ENCODE results near the gene RIMS1. TPM values are rescaled to one million over a fixed set of nuclear protein-coding genes. Genes with fewer than 3 reads are reported as not detected.

Gene RIMS1
- total RNA-seq, 1 experiment from 2014 or later: 0.51 TPM

DNA sequence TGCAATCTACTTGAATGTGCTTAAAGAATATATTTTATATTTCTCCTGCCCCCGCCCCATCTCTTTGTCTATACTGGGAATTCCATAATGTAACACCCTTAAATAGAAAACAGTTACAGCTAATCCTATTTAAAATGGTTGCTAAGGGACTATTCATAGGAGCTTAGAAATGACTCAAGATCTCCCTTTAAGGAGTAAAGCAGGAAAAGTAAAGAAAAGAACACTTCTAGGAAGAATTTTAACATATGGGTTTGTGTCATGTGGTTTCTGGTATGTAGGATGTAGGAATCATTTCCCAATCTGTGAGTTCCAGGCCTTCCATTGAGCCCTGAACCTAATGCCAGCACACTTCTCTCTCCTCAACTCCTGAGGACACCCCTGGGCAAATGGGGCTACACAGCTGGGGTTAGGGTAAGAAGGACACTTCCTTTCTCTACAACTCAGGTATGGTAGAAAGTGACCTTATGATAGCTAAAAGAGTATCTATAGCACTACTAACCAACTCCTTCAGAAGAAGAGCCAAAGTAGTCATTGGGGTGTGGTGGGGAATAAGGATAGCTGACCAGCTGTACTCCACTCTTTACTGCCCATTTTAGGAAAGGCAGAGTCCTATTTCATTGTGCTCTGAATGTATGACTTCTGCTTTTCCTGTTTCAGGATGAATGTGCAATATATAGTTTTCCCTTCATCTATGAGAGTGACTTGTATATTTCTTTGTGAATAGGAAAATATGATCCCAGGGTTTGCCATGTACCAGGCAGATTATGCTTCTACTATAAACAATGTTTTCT is 27.3 kb downstream of the RIMS1 start:
- ATAC-seq (no peak), DNase-seq (no peak)
- no TSS peak for BruUV-seq (replicated peaks)
- H4K20me1 ChIP-seq (ENCODE audit: low read length): no peaks in the 10 kb centered on the region
- no peak for TF ChIP-seq EZH2 (IDR thresholded peaks at IDR 0.05; ENCODE audit: low read length, unreplicated experiment)
- no peak for TF ChIP-seq EZH2phosphoT487 (IDR thresholded peaks at IDR 0.05; ENCODE audit: borderline replicate concordance, low read length)
- H3K4me3 ChIP-seq (ENCODE audit: low read length): no peak overlapping the region
- no peak overlapping the region for H3K4me2 ChIP-seq (ENCODE audit: low read length)
- no peak overlapping the region for H2AFZ ChIP-seq (ENCODE audit: low read length)
- no peak overlapping the region for H3K27ac ChIP-seq (ENCODE audit: low read length)
- ChIA-PET POLR2A (ENCODE audit: unreplicated experiment) (no interaction called here), CTCF (no interaction called here)
- intact Hi-C loops (cut with micrococcal nuclease): no loop called here
- no peaks in the 10 kb centered on the region for H3K36me3 ChIP-seq (ENCODE audit: low read depth, low read length)
- H3K79me2 ChIP-seq (ENCODE audit: low read length): no peaks in the 10 kb centered on the region
- no peak overlapping the region for H3K9ac ChIP-seq (ENCODE audit: low read length)
- H3F3A ChIP-seq (ENCODE audit: low read length, unreplicated experiment): no peaks in the 10 kb centered on the region
- H3K9me2 ChIP-seq (replicated peaks; ENCODE audit: low read length): no peaks in the 10 kb centered on the region
- H3K27me3 ChIP-seq (ENCODE audit: low read length): no peaks in the 10 kb centered on the region
- H3K9me3 ChIP-seq (ENCODE audit: low read length): no peaks in the 10 kb centered on the region
- no peaks in the 10 kb centered on the region for H3K4me1 ChIP-seq (ENCODE audit: insufficient read depth, low read length)

DNA sequence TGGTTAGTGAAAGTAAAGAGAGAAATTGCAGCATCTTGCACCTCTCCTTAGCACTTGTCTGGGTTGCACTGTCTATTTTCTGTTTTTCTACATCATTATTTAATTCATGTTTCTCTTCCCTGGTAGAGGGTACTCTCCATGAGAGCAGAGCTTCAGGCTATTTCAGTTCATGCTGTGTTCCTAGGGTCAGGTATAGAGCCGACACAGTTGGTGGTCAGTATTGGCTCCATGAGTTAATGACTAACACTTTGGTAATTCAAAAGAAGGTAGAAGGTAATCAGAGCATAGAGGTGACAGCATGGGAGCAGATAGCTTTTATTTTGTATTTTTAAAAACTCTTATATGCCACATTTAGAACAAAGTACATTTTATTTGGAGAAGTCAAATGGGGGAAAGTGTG is 42.7 kb downstream of the RIMS1 start:
- no peak overlapping the region for H3K27ac ChIP-seq (ENCODE audit: low read length)
- H3K9me2 ChIP-seq (replicated peaks; ENCODE audit: low read length): no peaks in the 10 kb centered on the region
- peaks cover 3% of the 10 kb centered on the region; the same call in 1 of the 2 replicates for H3K27me3 ChIP-seq (ENCODE audit: low read length)
- H3K4me1 ChIP-seq (ENCODE audit: insufficient read depth, low read length): no peaks in the 10 kb centered on the region
- no peak for DNase-seq
- no TSS peak for BruUV-seq (replicated peaks)
- no peak overlapping the region for H3K4me2 ChIP-seq (ENCODE audit: low read length)
- no peak overlapping the region for H3K4me3 ChIP-seq (ENCODE audit: low read length)
- POLR2A ChIA-PET (ENCODE audit: unreplicated experiment): no interaction called here
- no peaks in the 10 kb centered on the region for H3F3A ChIP-seq (ENCODE audit: low read length, unreplicated experiment)
- no peaks in the 10 kb centered on the region for H3K36me3 ChIP-seq (ENCODE audit: low read depth, low read length)
- no peak overlapping the region for H3K9ac ChIP-seq (ENCODE audit: low read length)
- CTCF ChIA-PET: no interaction called here
- intact Hi-C loops (cut with micrococcal nuclease): no loop called here
- no peak overlapping the region for H2AFZ ChIP-seq (ENCODE audit: low read length)
- no peaks in the 10 kb centered on the region for H4K20me1 ChIP-seq (ENCODE audit: low read length)
- TF ChIP-seq, protein P1, sequence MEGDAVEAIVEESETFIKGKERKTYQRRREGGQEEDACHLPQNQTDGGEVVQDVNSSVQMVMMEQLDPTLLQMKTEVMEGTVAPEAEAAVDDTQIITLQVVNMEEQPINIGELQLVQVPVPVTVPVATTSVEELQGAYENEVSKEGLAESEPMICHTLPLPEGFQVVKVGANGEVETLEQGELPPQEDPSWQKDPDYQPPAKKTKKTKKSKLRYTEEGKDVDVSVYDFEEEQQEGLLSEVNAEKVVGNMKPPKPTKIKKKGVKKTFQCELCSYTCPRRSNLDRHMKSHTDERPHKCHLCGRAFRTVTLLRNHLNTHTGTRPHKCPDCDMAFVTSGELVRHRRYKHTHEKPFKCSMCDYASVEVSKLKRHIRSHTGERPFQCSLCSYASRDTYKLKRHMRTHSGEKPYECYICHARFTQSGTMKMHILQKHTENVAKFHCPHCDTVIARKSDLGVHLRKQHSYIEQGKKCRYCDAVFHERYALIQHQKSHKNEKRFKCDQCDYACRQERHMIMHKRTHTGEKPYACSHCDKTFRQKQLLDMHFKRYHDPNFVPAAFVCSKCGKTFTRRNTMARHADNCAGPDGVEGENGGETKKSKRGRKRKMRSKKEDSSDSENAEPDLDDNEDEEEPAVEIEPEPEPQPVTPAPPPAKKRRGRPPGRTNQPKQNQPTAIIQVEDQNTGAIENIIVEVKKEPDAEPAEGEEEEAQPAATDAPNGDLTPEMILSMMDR (conservative IDR thresholded peaks at IDR 0.05; ENCODE audit: low read depth, low read length): no peak
- no peak for TF ChIP-seq EZH2 (IDR thresholded peaks at IDR 0.05; ENCODE audit: low read length, unreplicated experiment)
- no peak for TF ChIP-seq EZH2phosphoT487 (IDR thresholded peaks at IDR 0.05; ENCODE audit: borderline replicate concordance, low read length)
- no peak for ATAC-seq
- no peaks in the 10 kb centered on the region for H3K79me2 ChIP-seq (ENCODE audit: low read length)
- H3K9me3 ChIP-seq (ENCODE audit: low read length): no peaks in the 10 kb centered on the region

DNA sequence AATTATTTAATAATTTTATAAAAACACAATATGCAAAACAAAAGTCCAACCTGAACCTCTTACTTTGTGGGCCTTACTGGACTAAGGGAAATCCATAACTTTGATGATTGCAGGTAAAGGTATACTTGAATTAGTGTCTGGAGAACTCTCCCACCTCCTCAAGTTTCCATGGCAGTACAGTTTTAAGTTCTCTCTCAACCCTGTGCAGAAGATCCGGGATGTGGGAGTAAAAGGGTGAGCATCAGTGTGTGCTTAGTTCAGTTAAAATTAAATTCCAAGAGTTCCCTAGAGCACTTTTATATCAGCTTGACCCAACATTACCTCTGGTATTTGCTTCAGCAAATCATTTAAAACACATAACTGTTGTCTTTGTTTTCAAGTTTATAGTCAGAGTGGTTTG is 47.5 kb downstream of the RIMS1 start:
- H3K79me2 ChIP-seq (ENCODE audit: low read length): no peaks in the 10 kb centered on the region
- H3K9me3 ChIP-seq (ENCODE audit: low read length): no peaks in the 10 kb centered on the region
- no peaks in the 10 kb centered on the region for H4K20me1 ChIP-seq (ENCODE audit: low read length)
- H3K27me3 ChIP-seq (ENCODE audit: low read length): peaks cover 9% of the 10 kb centered on the region
- BruUV-seq (replicated peaks): no TSS peak
- H3K27ac ChIP-seq (ENCODE audit: low read length): no peak overlapping the region
- ChIA-PET CTCF (no interaction called here), POLR2A (ENCODE audit: unreplicated experiment) (no interaction called here)
- H2AFZ ChIP-seq (ENCODE audit: low read length): no peak overlapping the region
- H3K9me2 ChIP-seq (replicated peaks; ENCODE audit: low read length): no peaks in the 10 kb centered on the region
- H3K4me2 ChIP-seq (ENCODE audit: low read length): no peak overlapping the region
- no peaks in the 10 kb centered on the region for H3K36me3 ChIP-seq (ENCODE audit: low read depth, low read length)
- no peaks in the 10 kb centered on the region for H3F3A ChIP-seq (ENCODE audit: low read length, unreplicated experiment)
- no peak for ATAC-seq
- intact Hi-C loops (cut with micrococcal nuclease): no loop called here
- TF ChIP-seq, protein P1 (conservative IDR thresholded peaks at IDR 0.05; ENCODE audit: low read depth, low read length): no peak
- no peak for TF ChIP-seq EZH2phosphoT487 (IDR thresholded peaks at IDR 0.05; ENCODE audit: borderline replicate concordance, low read length)
- no peak for TF ChIP-seq EZH2 (IDR thresholded peaks at IDR 0.05; ENCODE audit: low read length, unreplicated experiment)
- no peaks in the 10 kb centered on the region for H3K4me1 ChIP-seq (ENCODE audit: insufficient read depth, low read length)
- H3K9ac ChIP-seq (ENCODE audit: low read length): no peak overlapping the region
- no peak for DNase-seq
- no peak overlapping the region for H3K4me3 ChIP-seq (ENCODE audit: low read length)

Data from PC-3 (cell line).